Inferior parietal cortex (tissue), 1 donor: ENCODE data around the gene ZC3H12A.
A peak's percentile ranks its signal among the peaks of the same experiment; 100 is the strongest.

Experiments used
- DNase-seq: peaks from one replicate; pipeline ENCODE4 v3.0.0-alpha.2; 2016; ENCODE audit errors: extremely low spot score

The ZC3H12A gene

DNA sequence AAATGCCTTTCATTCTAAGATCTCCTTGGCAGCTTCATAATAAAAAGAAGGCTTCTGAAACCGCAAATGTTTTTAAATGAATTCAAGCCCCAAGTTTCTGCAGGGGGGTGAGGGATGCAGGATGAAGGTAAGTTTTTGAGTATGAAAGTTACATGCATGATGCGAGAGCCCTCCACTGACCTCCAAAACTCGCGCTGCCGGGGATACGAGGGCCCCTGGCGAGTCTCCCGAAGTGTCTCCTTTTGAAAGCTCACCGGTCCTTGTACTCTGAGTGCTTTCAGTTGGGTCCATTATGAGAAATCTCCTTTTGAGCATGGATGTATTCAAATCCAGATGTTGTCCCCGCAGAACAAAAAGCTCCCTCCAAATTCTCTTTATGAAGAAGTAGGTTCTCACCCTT, 18.9 kb upstream of the ZC3H12A start:
- DNase-seq = no peak

DNA sequence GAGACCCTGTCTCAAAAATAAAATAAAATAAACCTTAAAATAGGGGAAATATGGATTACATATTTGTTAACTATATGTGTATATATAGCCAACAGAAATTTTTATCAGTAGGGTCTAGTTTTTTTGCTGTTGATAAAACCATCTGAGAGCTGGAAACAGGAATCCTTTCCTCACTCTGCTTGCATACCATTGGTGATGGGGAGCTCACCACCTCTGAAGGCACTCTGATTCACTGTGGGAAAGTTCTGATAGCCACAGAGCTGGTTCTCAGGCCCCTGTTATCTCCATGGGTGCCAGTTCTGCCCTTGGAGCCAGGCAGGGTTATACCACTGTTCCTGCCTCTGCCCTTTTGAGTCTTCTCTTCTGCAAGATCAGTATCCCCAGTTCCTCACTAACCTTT, 17.8 kb upstream of the ZC3H12A start:
- no peak for DNase-seq

DNA sequence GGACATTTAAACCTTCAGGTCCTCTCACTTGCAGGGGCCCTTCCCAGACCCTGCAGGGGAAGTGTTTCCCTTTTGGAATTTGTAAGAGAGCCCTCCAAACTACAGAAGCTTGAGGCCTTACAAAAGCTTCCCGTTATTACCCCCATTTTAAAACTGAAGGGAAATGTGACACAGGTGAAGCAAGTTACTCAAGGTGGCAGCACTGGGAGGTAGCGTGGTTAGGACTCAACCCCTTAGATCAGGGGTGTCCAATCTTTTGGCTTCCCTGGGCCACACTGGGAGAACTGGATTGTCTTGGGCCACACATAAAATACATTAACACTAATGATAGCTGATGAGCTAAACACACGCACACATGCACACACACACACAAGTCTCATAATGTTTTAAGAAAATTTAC, 15.8 kb upstream of the ZC3H12A start:
- DNase-seq = no peak

DNA sequence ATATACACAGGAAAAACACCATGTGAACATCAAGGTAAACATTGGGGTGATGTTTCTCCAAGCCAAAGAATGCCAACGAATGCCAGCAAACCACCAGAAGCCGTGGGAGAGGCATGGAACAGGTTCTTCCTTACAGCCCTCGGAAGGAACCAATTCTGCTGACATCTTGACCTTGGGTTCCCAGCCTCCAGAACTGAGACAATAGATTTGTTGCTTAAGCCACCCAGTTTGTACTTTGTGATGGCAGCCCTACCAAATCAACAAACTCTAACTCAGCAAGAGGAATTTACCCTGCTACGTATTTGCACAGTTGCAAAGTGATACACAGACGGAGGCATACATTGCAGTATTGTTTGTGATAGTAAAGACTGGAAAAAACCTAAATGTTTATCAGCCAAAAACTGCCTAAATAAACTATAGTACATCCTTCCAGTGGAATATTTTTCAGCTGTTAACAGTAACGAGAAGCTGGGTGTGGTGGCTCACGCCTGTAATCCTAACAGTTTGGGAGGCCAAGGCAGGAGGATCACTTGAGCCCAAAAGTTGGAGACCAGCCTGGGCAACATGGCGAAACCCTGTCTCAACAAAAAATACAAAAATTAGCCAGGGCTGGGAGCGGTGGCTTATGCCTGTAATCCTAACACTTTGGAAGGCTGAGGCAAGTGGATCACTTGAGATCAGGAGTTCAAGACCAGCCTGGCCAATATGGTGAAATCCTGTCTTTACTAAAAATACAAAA, 12.5 kb upstream of the ZC3H12A start:
- DNase-seq = no peak

DNA sequence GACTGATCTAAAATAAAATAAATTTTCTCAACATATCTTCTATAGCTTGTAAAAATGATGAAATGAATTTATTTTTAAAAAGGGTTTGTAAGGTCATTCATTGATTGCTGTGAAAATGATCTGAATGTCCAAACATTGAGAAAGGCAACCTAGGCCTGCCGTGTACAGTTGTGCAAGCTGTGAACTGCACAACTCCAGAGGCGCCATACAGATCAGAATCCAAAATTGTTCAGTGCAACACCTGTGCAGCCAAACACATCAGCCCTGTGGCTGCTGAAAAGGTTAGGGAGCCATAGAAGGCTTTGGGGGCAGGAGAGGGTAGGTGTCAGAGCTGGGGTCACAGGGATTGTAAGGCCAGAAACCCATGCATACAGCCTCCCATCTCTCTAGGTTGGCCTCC, 9.9 kb upstream of the ZC3H12A start:
- no peak for DNase-seq

DNA sequence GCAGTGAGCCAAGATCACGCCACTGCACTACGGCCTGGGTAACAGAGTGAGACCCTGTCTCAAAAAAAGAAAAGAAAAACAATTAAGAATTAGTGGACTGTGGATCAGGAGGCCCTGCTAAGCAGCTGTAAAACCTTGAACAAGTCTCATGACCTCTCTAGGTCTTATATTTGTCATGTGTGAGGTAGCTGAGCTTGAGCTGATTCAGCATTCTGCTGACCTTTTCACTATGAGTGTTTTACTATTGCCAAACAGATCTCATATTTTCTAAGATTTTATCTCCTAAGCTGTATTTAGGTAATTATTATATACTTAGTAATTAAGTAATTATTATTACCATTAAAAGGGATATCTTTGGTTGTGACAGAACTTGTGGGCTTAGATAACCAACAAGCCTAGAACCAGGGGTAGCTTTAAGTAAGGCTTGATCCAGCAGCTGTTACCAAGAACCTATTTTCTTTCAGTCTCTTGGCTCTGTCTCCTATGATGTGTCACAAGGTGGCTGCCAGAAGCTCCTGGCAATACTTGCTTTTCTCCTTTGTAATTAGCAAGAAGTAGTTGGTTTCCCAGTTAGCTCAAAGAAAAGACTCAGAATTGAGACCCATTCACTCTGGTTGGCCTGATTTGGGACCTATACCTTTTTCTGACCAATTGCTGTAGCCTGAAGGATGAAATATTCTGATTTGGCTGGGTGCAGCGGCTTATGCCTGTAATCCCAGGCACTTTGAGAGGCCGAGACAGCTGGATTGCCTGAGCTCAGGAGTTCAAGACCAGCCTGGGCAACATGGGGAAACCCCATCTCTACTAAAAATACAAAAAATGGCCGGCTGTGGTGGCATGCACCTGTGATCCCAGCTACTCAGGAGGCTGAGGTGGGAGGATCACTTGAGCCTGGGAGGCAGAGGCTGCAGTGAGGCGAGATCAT, 8.5 kb upstream of the ZC3H12A start:
- DNase-seq = no peak

DNA sequence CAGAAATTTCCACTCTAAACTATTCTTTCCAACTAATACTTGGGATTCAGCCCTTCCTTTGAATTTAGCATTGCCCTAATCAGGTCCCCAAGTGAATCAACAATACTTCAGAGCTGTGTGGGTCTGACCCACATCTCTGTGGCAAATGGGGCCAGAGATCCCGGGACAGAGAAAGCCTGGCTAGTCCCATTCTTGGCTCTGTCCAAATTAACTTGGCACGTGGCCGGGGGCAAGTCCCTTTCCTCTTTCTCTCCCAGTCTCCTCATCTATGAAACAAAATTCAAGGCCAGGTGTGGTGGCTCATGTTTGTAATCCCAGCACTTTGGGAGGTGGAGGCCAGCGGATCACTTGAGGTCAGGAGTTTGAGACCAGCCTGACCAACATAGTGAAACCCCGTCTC, 6.3 kb upstream of the ZC3H12A start:
- no peak for DNase-seq

DNA sequence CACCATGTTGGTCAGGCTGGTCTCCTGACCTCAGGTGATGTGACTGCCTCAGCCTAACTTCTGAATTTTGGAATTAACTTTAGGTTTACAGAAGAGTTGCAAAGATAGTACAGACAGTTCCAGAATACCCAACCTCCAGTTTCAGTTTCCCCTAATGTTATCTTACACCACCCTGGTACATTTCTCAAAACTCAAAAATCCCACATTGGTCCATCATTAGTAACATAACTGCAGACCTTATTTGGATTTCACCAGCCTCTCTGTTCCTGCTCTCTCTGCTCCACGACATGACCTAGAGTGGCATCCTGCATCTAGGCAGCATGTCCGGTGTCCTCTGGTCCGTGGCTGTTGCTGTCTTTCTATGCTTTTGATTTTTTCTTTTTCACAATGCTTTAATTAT, 5.0 kb upstream of the ZC3H12A start:
- DNase-seq = no peak

DNA sequence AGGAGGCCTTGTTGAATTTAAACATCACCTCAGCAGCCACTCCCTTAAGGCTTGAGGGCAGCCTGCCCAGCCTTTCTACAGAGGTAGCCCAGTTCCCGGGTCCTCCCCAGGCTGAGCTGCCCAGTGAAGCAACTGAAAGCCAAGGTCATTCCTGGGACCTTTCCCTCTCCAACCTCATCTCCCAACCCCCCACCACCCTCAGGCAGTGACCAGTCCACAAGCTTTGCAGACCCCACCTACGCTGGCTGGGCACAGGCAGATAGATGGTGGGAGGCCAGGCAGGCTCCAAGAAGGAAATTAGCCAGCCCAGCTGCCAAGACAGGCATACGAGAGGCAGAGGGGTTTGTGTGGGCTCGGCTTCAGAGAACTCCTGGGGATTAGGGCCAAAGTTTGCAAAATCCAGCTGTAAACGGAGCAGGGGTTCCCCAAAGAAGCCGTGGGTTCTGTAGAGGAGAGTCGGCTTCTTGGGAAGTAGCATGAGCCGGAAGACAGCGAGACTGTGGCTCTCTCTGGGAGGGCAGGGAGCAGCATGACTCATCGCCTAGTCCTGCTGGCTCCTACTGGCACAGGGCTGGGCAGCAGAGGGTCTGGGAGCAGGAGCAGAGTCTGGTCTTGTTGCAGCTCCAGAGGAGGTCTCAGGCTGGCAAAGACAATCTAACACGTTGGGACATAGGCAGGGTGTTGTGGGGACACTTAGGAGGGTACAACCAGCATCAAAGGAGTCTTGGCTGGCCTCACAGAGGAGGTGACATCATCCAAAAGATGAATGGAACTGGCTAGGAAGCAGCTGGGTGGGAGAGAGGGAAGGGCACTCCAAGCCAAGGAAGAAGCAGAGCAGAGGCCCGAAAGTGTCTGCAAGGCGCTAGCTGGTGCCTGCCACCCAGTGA, 2.8 kb upstream of the ZC3H12A start:
- peak; percentile 44 for DNase-seq

DNA sequence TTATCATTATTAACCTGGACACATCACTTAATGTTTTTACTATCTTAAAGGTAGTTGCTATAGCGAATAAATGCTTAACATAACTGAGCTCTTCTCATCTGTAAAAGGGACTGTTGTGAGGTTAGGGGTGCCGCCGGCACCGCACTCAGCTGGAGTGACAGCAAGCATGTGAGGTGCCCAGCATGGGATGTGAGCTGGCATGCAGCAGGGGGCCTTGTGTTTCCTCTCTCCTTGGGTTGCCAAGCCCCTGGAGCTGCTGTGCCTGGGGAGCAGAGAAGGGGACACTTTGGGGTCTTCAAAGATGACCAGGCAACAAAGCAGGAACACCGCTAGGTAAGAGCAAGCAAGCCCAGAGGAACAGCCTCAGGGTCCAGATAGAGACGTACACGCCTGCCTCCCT, 2.1 kb upstream of the ZC3H12A start:
- no peak for DNase-seq

DNA sequence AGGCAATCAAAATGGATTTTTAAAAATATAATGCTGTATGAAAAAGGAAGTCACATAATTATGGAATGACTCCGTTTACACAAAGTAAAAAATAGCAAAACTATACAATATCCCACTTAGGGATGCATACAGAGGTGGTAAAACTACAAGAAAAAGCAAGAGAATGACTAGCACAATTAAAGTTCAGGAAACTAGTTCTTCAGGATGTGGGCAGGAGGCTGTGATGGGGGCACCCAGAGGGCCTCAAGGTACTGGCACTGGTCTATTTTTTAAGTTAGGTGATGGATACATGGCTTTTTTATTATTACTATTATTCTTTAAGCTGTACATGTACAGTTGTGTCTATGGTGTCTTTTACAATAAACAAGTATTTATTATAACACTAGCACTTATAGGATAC, 1.4 kb upstream of the ZC3H12A start:
- DNase-seq = no peak

DNA sequence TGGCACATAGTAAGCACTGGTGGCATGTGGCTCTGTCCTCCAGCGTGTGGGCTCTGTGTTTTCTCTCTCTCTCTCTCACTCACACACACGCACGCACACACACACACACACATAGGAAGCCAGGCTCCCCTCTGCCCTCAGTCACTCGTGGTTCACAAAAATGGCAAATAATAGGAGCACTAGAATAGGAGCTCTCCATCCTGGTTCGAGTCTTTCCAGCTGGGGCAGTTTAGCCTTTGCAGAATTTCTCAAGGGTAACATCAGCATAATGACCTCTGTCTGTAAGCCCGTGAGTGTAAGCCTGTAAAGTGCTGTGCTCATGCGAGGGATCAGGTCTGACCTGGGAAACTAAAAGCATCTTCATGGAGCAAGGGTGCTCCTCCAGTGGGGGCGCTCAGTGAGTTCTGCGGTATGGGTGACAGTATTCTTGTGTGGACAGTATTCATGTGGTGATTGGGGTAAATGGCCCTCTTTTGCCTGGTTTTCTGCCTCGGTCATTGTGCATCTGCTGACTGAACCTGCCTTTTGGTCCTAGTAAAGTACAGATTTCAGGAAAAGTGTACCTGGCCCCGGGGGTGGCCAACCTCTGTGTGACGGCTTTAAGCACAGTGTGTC, 842 bp upstream of the ZC3H12A start:
- DNase-seq = no peak

DNA sequence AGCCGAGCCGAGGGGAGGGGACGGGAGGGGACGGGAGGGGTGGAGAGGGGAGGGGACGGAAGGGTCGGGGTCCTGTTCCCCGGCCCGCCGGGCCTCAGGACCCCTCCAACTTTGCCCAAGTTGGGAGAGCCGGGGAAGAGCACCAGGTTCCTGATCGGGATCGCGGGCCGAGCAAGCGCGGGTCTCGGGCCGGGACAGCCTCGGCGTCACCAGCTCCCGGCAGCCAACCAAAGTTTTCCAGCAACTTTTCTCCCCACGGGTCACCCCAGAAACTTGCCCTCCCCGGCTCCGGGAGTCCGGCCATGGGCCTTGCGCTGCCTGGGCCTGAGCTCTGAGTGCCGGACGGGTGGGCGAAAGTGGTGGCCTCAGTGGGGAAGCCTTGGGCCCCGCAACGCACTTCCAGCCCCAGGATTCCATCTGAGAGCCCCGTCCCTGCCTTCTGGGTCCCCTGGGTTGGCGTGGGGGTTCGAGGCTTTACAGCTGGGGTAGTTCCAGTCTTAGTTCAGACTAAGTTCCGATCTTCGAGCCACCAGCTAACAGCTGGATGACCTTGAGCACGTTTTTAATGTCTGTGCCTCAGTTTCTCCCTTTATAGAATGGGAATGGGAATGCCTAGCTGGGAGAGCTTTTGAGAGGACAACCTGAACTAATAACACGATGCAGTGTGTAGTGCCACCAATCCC, 458 bp downstream of the ZC3H12A start:
- DNase-seq = no peak

DNA sequence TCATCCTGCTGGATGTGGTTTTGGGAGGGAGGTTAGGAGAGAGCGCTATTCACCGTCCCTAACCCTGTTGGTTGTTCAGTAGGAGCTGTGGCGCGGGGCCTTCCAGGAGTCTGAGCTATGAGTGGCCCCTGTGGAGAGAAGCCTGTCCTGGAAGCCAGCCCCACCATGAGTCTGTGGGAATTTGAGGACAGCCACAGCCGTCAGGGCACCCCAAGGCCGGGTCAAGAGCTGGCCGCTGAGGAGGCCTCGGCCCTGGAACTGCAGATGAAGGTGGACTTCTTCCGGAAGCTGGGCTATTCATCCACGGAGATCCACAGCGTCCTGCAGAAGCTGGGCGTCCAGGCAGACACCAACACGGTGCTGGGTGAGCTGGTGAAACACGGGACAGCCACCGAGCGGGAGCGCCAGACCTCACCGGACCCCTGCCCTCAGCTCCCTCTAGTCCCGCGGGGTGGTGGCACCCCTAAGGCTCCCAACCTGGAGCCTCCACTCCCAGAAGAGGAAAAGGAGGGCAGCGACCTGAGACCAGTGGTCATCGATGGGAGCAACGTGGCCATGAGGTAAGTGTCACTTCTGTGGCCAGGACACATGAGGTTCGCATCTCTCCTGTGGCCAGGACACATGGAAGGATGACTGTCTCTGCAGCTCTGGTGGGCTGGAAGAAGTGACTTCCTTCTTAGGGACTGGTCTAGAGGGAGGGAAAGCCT, 1.2 kb downstream of the ZC3H12A start:
- no peak for DNase-seq

DNA sequence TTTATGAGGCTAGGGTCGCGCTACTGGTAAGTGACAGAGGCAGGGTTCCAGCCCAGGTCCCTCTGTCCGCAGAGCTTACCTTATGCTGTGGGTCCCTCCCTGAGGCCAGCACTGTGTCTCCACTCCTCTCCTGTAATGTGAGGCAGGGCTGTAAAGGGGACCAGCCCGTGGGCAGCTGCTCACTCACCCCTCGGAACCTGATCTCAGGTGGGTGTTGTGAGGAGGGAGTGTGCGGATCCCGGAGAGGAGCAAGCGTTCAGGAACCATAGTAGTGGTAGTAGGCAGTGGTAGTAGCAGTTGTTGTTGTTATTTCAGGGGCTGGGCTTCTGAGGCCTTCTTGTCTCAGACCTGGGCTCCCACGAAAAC, 1.7 kb downstream of the ZC3H12A start:
- no peak for DNase-seq

DNA sequence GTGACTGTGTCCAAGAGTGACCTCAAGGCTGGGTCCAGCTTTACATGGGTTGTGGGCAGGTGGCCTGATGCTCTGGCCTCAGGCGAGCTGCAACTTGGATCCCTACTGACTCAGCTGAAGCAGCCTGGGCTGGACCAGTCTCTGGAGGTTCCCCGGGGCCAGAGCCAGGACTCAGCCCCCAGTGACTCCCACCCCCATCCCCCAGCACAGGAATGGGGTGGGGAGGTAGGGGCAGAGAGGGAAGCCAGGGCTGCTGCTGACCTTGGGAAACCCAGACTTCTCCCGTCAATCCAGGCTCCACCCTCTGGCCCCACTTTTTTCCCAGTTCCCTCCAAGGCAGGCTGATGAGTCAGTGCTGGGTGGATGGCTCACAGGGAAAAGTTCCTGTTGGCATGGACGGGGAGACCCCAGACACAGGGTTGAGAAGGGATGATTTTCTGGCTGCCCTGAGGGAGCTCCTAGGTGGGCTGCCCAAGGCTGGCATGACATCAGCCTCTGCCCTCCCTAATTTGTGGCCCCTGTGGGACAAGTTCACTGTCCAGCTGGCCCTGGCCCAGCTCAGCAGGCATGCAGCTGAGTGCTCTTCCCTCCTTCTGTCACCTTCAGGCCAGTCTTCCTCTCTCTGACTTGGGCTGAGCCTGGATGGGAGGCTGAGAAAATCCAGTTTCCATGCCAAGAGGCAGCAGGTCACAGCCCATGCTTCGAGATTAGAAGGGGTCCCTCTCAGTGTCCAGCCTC, 2.2 kb downstream of the ZC3H12A start:
- no peak for DNase-seq

DNA sequence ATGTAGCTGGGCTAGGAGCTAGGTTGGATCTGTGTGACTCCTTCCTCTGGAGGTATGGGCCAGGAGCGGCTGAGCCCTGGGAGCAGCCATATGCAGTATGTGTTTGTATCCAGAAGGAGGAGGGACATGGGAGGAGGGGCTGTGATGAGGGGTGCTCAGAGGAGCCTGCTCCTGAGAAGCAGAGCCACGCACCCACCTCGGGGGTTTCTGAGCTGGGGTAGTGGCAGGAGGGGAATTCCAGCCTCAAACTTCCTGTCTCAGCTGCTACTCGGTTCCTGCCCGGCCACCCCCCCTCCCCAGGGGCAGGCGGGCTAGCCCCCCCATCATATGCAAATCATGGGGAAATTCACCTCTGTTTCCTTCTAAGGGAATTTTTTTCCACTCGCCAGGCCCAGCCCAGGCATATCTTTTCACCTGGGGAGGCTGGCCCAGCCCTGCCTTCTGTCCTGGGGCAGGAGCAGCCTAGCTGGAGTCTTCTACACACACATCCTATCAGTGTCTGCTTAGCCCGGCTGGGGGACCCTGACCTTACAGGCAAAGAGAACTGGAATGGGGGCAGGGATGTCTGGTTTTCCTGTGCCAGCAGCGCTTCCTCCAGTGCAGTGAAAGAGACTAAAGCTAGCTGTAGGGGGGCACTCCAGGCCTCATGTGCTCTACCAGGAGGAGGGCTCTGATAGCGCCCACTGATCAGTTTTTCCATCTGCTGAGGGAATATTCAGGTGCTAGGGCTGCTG, 3.0 kb downstream of the ZC3H12A start:
- no peak for DNase-seq

DNA sequence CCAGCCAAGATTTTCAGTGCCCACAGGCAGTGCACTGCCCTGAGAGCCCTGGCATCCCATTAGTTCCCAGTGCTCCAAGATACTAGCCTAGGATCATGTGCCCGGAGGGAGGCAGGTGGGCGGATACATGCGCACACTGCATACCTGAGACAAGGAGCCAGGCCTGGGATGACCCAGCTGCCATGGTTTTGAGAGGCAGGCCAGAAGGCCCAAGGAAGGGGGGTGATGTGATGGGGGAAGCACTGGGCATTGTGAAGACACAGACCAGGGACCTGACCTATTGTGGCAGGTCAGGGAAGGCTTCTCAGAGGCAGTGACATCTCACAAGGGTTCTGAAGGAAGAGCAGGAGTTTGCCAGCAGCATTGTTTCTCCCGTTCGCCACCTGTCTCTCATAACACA, 3.6 kb downstream of the ZC3H12A start:
- DNase-seq = no peak

DNA sequence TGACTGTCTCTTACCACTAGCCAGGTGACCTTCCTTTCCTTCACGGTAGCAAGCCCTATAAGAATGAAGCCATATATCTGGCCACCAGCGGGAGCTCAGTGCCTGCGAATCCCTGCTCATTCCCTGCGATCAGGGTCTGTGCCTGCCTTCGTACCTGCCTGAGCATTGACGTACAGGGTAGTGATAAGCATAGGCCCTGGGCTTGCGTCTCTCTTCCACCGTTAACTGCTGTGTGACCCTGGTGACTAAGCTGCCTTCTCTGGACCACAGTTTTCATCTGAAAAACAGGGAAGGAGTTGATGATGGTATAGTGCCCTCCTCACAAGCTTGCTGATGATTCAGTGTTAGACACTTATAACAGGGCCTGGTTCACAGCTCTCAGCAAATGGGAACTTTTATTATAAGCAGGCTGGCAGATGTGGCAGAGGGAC, 4.1 kb downstream of the ZC3H12A start:
- DNase-seq = no peak
